IMR-90 (cell line): ENCODE results near the gene TP73. TPM values are rescaled to one million over a fixed set of nuclear protein-coding genes. Genes with fewer than 3 reads are reported as not detected.

ENCODE experiments used
- ATAC-seq: fragments of 200-7000 bp; cut with Tn5 transposase; 2 replicates; pipeline ENCODE4 v1.9.1; 2020; ENCODE audit warnings: low read depth, mild to moderate bottlenecking, moderate library complexity
- BruUV-seq: library from RNA; stranded (reverse); fragments of 400-500 nt; replicated peaks from 2 replicates; lab custom pipeline; 2021; lab: Mats Ljungman, UMichigan
- CTCF ChIA-PET: fragments of 300-600 bp; formaldehyde crosslinking; extraction: SDS; loops from one replicate; lab custom pipeline; 2021; ENCODE audit warnings: antibody characterized with exemption; lab: Yijun Ruan, JAX
- POLR2A ChIA-PET: fragments of 300-600 bp; sonication (Branson Sonifier 250); formaldehyde crosslinking; loops from one replicate; lab custom pipeline; 2022; ENCODE audit warnings: antibody characterized with exemption; ENCODE audit not compliant: unreplicated experiment; lab: Charles Lee
- DNase-seq: peaks from one replicate; pipeline ENCODE4 v3.0.0; 2013
- H2AFZ ChIP-seq: replicated peaks from 2 replicates; pipeline ENCODE3; 2013; ENCODE audit warnings: low read length, mild to moderate bottlenecking; ENCODE audit not compliant: poor library complexity
- H2AK5ac ChIP-seq: 2 replicates; pipeline ENCODE4 v1.6.1; 2013; ENCODE audit warnings: low read depth, low read length, inconsistent platforms
- H2AK9ac ChIP-seq: replicated peaks from 2 replicates; pipeline ENCODE3; 2013; ENCODE audit warnings: mild to moderate bottlenecking, low read depth, low read length, moderate library complexity; ENCODE audit not compliant: poor library complexity
- H2BK120ac ChIP-seq: 2 replicates; pipeline ENCODE4 v1.6.1; 2013; ENCODE audit warnings: low read depth, low read length, inconsistent platforms
- H2BK15ac ChIP-seq: 3 replicates; pipeline ENCODE4 v1.6.1; 2013; ENCODE audit warnings: low read depth, low read length, inconsistent platforms
- H2BK20ac ChIP-seq: 2 replicates; pipeline ENCODE4 v1.6.1; 2013; ENCODE audit warnings: low read depth, mild to moderate bottlenecking, inconsistent platforms, low read length, moderate library complexity
- H2BK5ac ChIP-seq: 2 replicates; pipeline ENCODE4 v1.6.1; 2013; ENCODE audit warnings: mild to moderate bottlenecking, low read depth, low read length, inconsistent platforms; ENCODE audit not compliant: poor library complexity, severe bottlenecking
- H3K14ac ChIP-seq: replicated peaks from 2 replicates; pipeline ENCODE4 v1.6.1; 2013; ENCODE audit warnings: low read depth, low read length, inconsistent platforms
- H3K18ac ChIP-seq: 2 replicates; pipeline ENCODE4 v1.6.1; 2013; ENCODE audit warnings: low read depth, low read length, control low read depth
- H3K23ac ChIP-seq: 2 replicates; pipeline ENCODE4 v1.6.1; 2013; ENCODE audit warnings: low read depth, low read length, inconsistent platforms
- H3K27ac ChIP-seq: 2 replicates; pipeline ENCODE4 v1.5.1; 2013; ENCODE audit warnings: mild to moderate bottlenecking, control low read depth, low read length; ENCODE audit not compliant: insufficient read depth
- H3K27me3 ChIP-seq: 2 replicates; pipeline ENCODE4 v1.6.1; 2013; ENCODE audit warnings: low read length; ENCODE audit not compliant: control insufficient read depth, insufficient read depth
- H3K36me3 ChIP-seq: 2 replicates; pipeline ENCODE4 v1.6.1; 2013; ENCODE audit warnings: low read length, mixed read lengths; ENCODE audit not compliant: control insufficient read depth, insufficient read depth
- H3K4ac ChIP-seq: 2 replicates; pipeline ENCODE4 v1.6.1; 2013; ENCODE audit warnings: low read depth, low read length, inconsistent platforms
- H3K4me1 ChIP-seq: 2 replicates; pipeline ENCODE4 v1.6.1; 2013; ENCODE audit warnings: low read length, mixed read lengths; ENCODE audit not compliant: control insufficient read depth, insufficient read depth
- H3K4me2 ChIP-seq: 2 replicates; pipeline ENCODE4 v1.6.1; 2013; ENCODE audit warnings: low read depth, mild to moderate bottlenecking, control low read depth, low read length, moderate library complexity
- H3K4me3 ChIP-seq: 2 replicates; pipeline ENCODE4 v1.5.1; 2013; ENCODE audit warnings: low read depth, mild to moderate bottlenecking, control low read depth, low read length, moderate library complexity; ENCODE audit not compliant: insufficient read depth
- H3K56ac ChIP-seq: 2 replicates; pipeline ENCODE4 v1.6.1; 2013; ENCODE audit warnings: low read length, inconsistent platforms; ENCODE audit not compliant: insufficient read depth; ENCODE audit errors: extremely low read depth
- H3K79me1 ChIP-seq, 2 experiments: 2 replicates each; pipeline ENCODE4 v1.6.1; 2013; ENCODE audit warnings: low read length in 2 of 2, inconsistent platforms in 1 of 2, low read depth in 1 of 2
- H3K9ac ChIP-seq: 2 replicates; pipeline ENCODE4 v1.6.1; 2013; ENCODE audit warnings: low read depth, low read length, control low read depth
- H3K9me1 ChIP-seq: 2 replicates; pipeline ENCODE4 v1.6.1; 2013; ENCODE audit warnings: low read length, inconsistent platforms; ENCODE audit not compliant: insufficient read depth
- H3K9me3 ChIP-seq: 2 replicates; pipeline ENCODE4 v1.6.1; 2013; ENCODE audit warnings: low read length; ENCODE audit not compliant: control insufficient read depth, insufficient read depth
- H4K20me1 ChIP-seq: 2 replicates; pipeline ENCODE4 v1.6.1; 2013; ENCODE audit warnings: low read length, inconsistent platforms; ENCODE audit not compliant: insufficient read depth
- H4K5ac ChIP-seq: 2 replicates; pipeline ENCODE4 v1.6.1; 2013; ENCODE audit warnings: mild to moderate bottlenecking, low read depth, low read length, control low read depth
- H4K8ac ChIP-seq, 2 experiments: 2 replicates each; pipeline ENCODE4 v1.6.1; 2013; ENCODE audit warnings: low read depth in 2 of 2, low read length in 2 of 2, control low read depth in 1 of 2, inconsistent platforms in 1 of 2
- H4K91ac ChIP-seq: 2 replicates; pipeline ENCODE4 v1.6.1; 2013; ENCODE audit warnings: low read depth, low read length, inconsistent platforms; ENCODE audit not compliant: insufficient read depth
- CTCF ChIP-seq: conservative IDR thresholded peaks from 2 replicates; pipeline ENCODE4 v1.5.1; 2012; ENCODE audit warnings: mild to moderate bottlenecking, low read depth, low read length, improper control_type of control experiment
- FOS ChIP-seq: fragments of 150-350 bp; IDR thresholded peaks from 2 replicates; pipeline ENCODE4 v1.6.1; 2016; ENCODE audit warnings: low read depth, low read length
- MAZ ChIP-seq: IDR thresholded peaks from 2 replicates; pipeline ENCODE4 v1.6.1; 2012; ENCODE audit warnings: low read depth, mild to moderate bottlenecking, low read length, improper control_type of control experiment, moderate library complexity, borderline replicate concordance
- MXI1 ChIP-seq: IDR thresholded peaks from 2 replicates; pipeline ENCODE4 v1.6.1; 2012; ENCODE audit warnings: low read depth, mild to moderate bottlenecking, low read length, moderate library complexity, borderline replicate concordance
- NFE2L2 ChIP-seq: fragments of 150-350 bp; IDR thresholded peaks from 2 replicates; pipeline ENCODE4 v1.6.1; 2016; ENCODE audit warnings: low read depth, mild to moderate bottlenecking, low read length
- RAD21 ChIP-seq: IDR thresholded peaks from 2 replicates; pipeline ENCODE4 v1.6.1; 2012; ENCODE audit warnings: low read length, improper control_type of control experiment
- RFX5 ChIP-seq: IDR thresholded peaks from 2 replicates; pipeline ENCODE4 v1.8.0; 2012; ENCODE audit warnings: low read depth, mild to moderate bottlenecking, low read length, moderate library complexity
- SMC3 ChIP-seq: fragments of 150-350 bp; IDR thresholded peaks from 2 replicates; pipeline ENCODE4 v1.6.1; 2016; ENCODE audit warnings: low read depth, mild to moderate bottlenecking, antibody characterized with exemption, low read length, moderate library complexity
- WGBS, 2 experiments: methylation state at CpG; one replicate each; pipeline versions ENCODE4 v1.1.5 to v1.1.7; 2013; ENCODE audit warnings: missing lambda C conversion rate in 2 of 2; ENCODE audit not compliant: insufficient read length in 1 of 2; ENCODE audit errors: extremely low coverage in 2 of 2; 5-methylcytosine and 5-hydroxymethylcytosine counted together
- dilution Hi-C: fragments of 300-500 bp; cut with HindIII; formaldehyde crosslinking; loops from one replicate; pipeline ENCODE4 v1.14.3; 2018; ENCODE audit warnings: low sequenced_read_pairs; ENCODE audit not compliant: unreplicated experiment
- in situ Hi-C: fragments of 300-500 bp; cut with MboI; formaldehyde crosslinking; loops from 3 replicates; pipeline ENCODE4 v1.14.3; 2019; ENCODE audit warnings: low sequenced_read_pairs, inconsistent platforms, mixed read lengths
- intact Hi-C: fragments of 100-400 bp; cut with micrococcal nuclease; formaldehyde crosslinking; loops from 2 replicates; pipeline ENCODE4 v1.10.0; 2022
- polyA plus RNA-seq, 3 experiments: library from polyadenylated mRNA; depleted of rRNA; stranded (reverse); fragments of >200 nt; gene quantifications; 2 replicates each; pipeline ENCODE4 v1.2.3, GENCODE V29; 2012; ENCODE audit warnings: low replicate concordance in 1 of 3
- total RNA-seq: library from RNA; depleted of rRNA; stranded (reverse); fragments of >200 nt; gene quantifications from 2 replicates; pipeline ENCODE4 v1.2.3, GENCODE V29; 2012

TP73 gene
- total and polyA plus RNA-seq, 2 of the 4 experiments (the other 2 are of a cell fraction) = not detected

- Histone ChIP-seq H2BK120ac (no peak overlapping the region), H3K79me1 (no peaks in the 10 kb centered on the region), H2BK20ac (no peak overlapping the region), H2BK5ac (no peak overlapping the region), H3K56ac (no peak overlapping the region), H3K27ac (no peak overlapping the region), H4K5ac (no peak overlapping the region), H4K20me1 (no peaks in the 10 kb centered on the region), H2AFZ (peak overlapping the region; percentile 32), H3K4me2 (peak overlapping the region; percentile 36; the same call in 1 of the 2 replicates), H3K4me1 (no peaks in the 10 kb centered on the region), H3K9ac (no peak overlapping the region), H3K9me3 (no peaks in the 10 kb centered on the region), H3K18ac (no peak overlapping the region), H2AK9ac (no peak overlapping the region), H3K23ac (no peak overlapping the region), H3K9me1 (no peaks in the 10 kb centered on the region), H4K91ac (no peak overlapping the region), H3K14ac (no peak overlapping the region), H2AK5ac (no peak overlapping the region), H3K4ac (no peak overlapping the region), H3K4me3 (no peak overlapping the region), H4K8ac (no peak overlapping the region), H3K27me3 (peaks cover 35% of the 10 kb centered on the region), H3K36me3 (no peaks in the 10 kb centered on the region), H2BK15ac (no peak overlapping the region)
- POLR2A ChIA-PET = no interaction called here
- peak; percentile 99 for ATAC-seq
- in situ Hi-C loops (no loop called here), dilution Hi-C loops (no loop called here), intact Hi-C loops (no loop called here)
- CTCF ChIA-PET = interaction anchor here (0.6 to 1.0 kb wide), 3 partner anchors 29 to 884 kb away, joined by 3 to 4 read pairs (median 3); no protein-coding TSS in a partner anchor
- no TSS peak for BruUV-seq
- DNase-seq = peak; percentile 4
- 35% methylated on average over 9 of the region's 33 CpGs; no CpG with 5 or more reads in 1 of the 2 experiments for WGBS, 2 experiments
- TF ChIP-seq MXI1 (no peak), MAZ (no peak; the same call in 1 of the 2 replicates), SMC3 (peak; percentile 58), CTCF (peak; percentile 57), FOS (no peak), NFE2L2 (no peak), RFX5 (no peak), RAD21 (peak; percentile 40)
These were observed 43.3 kb downstream of the TP73 start for GRCh38 chr1:3695326-3696217.
